Measurements from ENCODE around the gene HSPA4L.

HSPA4L gene

GRCh38 chr4:127782275-127783025 lies at the start of gene HSPA4L:
Gene HSPA4L, plus strand, starts transcription at chr4:127782322. Its CDS starts 229 bp downstream, at chr4:127782551.
- peak; percentile 8 for DNase-seq (ENCODE audit: low read depth)

GRCh38 chr4:127732623-127733328 lies 49.3 kb upstream of the HSPA4L start:
- DNase-seq (ENCODE audit: low read depth) = peak; percentile 14

GRCh38 chr4:127734976-127735375 lies 47.1 kb upstream of the HSPA4L start:
- DNase-seq (ENCODE audit: low read depth) = no peak

- DNase-seq (ENCODE audit: low read depth) = no peak
These were observed 44.8 kb upstream of the HSPA4L start for GRCh38 chr4:127737295-127737694.

GRCh38 chr4:127741247-127741646 lies 40.9 kb upstream of the HSPA4L start:
- no peak for DNase-seq (ENCODE audit: low read depth)

GRCh38 chr4:127747883-127748282 lies 34.2 kb upstream of the HSPA4L start:
- no peak for DNase-seq (ENCODE audit: low read depth)

- no peak for DNase-seq (ENCODE audit: low read depth)
These were observed 33.2 kb upstream of the HSPA4L start for GRCh38 chr4:127748957-127749356.

GRCh38 chr4:127756906-127757305 lies 25.2 kb upstream of the HSPA4L start:
- no peak for DNase-seq (ENCODE audit: low read depth)

GRCh38 chr4:127759228-127759820 lies 22.8 kb upstream of the HSPA4L start:
- no peak for DNase-seq (ENCODE audit: low read depth)

- no peak for DNase-seq (ENCODE audit: low read depth)
These were observed 22.2 kb upstream of the HSPA4L start for GRCh38 chr4:127759893-127760292.

GRCh38 chr4:127771535-127772275 lies 10.4 kb upstream of the HSPA4L start:
- DNase-seq (ENCODE audit: low read depth) = no peak

GRCh38 chr4:127772769-127773671 lies 9.1 kb upstream of the HSPA4L start:
- DNase-seq (ENCODE audit: low read depth) = no peak

- no peak for DNase-seq (ENCODE audit: low read depth)
These were observed 6.3 kb upstream of the HSPA4L start for GRCh38 chr4:127775843-127776242.

- DNase-seq (ENCODE audit: low read depth) = no peak
These were observed 5.5 kb upstream of the HSPA4L start for GRCh38 chr4:127776620-127777019.

GRCh38 chr4:127777487-127777886 lies 4.6 kb upstream of the HSPA4L start:
- DNase-seq (ENCODE audit: low read depth) = no peak

GRCh38 chr4:127778102-127778501 lies 4.0 kb upstream of the HSPA4L start:
- DNase-seq (ENCODE audit: low read depth) = no peak

- DNase-seq (ENCODE audit: low read depth) = no peak
These were observed 1.5 kb upstream of the HSPA4L start for GRCh38 chr4:127780598-127780997.

GRCh38 chr4:127781300-127782024 lies 660 bp upstream of the HSPA4L start:
- DNase-seq (ENCODE audit: low read depth) = peak; percentile 10

GRCh38 chr4:127782025-127782274 lies 172 bp upstream of the HSPA4L start:
- peak; percentile 78 for DNase-seq (ENCODE audit: low read depth)

- DNase-seq (ENCODE audit: low read depth) = peak; percentile 49
These were observed 1.1 kb downstream of the HSPA4L start for GRCh38 chr4:127783026-127783769.
